Natural killer cell (primary cell): ENCODE results near the gene JAZF1. TPM values are rescaled to one million over a fixed set of nuclear protein-coding genes. Genes with fewer than 3 reads are reported as not detected.

ENCODE experiments used
- ATAC-seq, 3 donors: fragments of 150-1000 bp in 2 of 3; fragments of 200-7000 bp in 1 of 3; cut with Tn5 transposase; 1 replicate in 1 of 3; 2 replicates in 2 of 3; pipeline ENCODE4 v1.10.0; 2021; ENCODE audit warnings: mild to moderate bottlenecking in 2 of 3, moderate library complexity in 2 of 3
- DNase-seq, 2 donors: peaks; one replicate each; pipeline versions ENCODE4 v3.0.0 to v3.0.0-alpha.2; 2013 to 2021; ENCODE audit warnings: mixed read lengths in 1 of 2
- H3K27ac ChIP-seq: one replicate; pipeline ENCODE4 v1.5.1; 2013; ENCODE audit warnings: mild to moderate bottlenecking, low read length
- H3K27me3 ChIP-seq: one replicate; pipeline ENCODE4 v1.6.1; 2013; ENCODE audit warnings: low read length; ENCODE audit not compliant: control insufficient read depth, insufficient read depth
- H3K36me3 ChIP-seq: one replicate; pipeline ENCODE4 v1.6.1; 2013; ENCODE audit warnings: low read length; ENCODE audit not compliant: control insufficient read depth, insufficient read depth
- H3K4me1 ChIP-seq: one replicate; pipeline ENCODE4 v1.6.1; 2013; ENCODE audit warnings: low read length; ENCODE audit not compliant: control insufficient read depth, insufficient read depth
- H3K4me3 ChIP-seq: one replicate; pipeline ENCODE4 v1.5.1; 2013; ENCODE audit warnings: low read length
- H3K9me3 ChIP-seq: one replicate; pipeline ENCODE4 v1.6.1; 2013; ENCODE audit warnings: low read length; ENCODE audit not compliant: control insufficient read depth, insufficient read depth
- H3K27ac Mint-ChIP-seq, 2 donors: one replicate each; pipeline ENCODE4 v1.8.0; 2022; ENCODE audit warnings: mild to moderate bottlenecking in 2 of 2, mixed read lengths in 2 of 2, moderate library complexity in 1 of 2
- H3K27me3 Mint-ChIP-seq, 2 donors: one replicate each; pipeline ENCODE4 v1.8.0; 2022; ENCODE audit warnings: low read depth in 2 of 2, mixed read lengths in 2 of 2
- H3K36me3 Mint-ChIP-seq: one replicate; pipeline ENCODE4 v1.8.0; 2022; ENCODE audit warnings: mixed read lengths
- H3K4me1 Mint-ChIP-seq, 2 donors: one replicate each; pipeline ENCODE4 v1.8.0; 2022; ENCODE audit warnings: mixed read lengths in 2 of 2
- H3K4me3 Mint-ChIP-seq: one replicate; pipeline ENCODE4 v1.8.0; 2022; ENCODE audit warnings: mild to moderate bottlenecking, moderate library complexity, mixed read lengths
- H3K9me3 Mint-ChIP-seq, 2 donors: one replicate each; pipeline ENCODE4 v1.8.0; 2022; ENCODE audit warnings: mixed read lengths in 2 of 2
- WGBS: methylation state at CpG from one replicate; pipeline ENCODE4 v1.1.7; 2013; ENCODE audit warnings: missing lambda C conversion rate; ENCODE audit not compliant: insufficient coverage; 5-methylcytosine and 5-hydroxymethylcytosine counted together
- intact Hi-C: fragments of 100-400 bp; cut with micrococcal nuclease; formaldehyde crosslinking; loops from one replicate; pipeline ENCODE4 v1.14.2; 2022
- total RNA-seq, 4 donors: library from RNA; stranded (reverse); fragments of 120-200 nt in 1 of 4; gene quantifications; one replicate each; pipeline versions ENCODE4 v1.2.3 to v1.2.4, GENCODE V29; 2013 to 2022
- TF ChIP-seq, protein P1 (sequence below): fragments of 200-600 bp; IDR thresholded peaks from one replicate; pipeline ENCODE4 v1.8.0; 2022; ENCODE audit warnings: antibody characterized with exemption

JAZF1 gene
- total RNA-seq, 3 donors from 2014 or later (not counting 1 experiment from before 2014, with no cell fraction given): 82.5 to 89.7 (median 87.6) TPM

DNA sequence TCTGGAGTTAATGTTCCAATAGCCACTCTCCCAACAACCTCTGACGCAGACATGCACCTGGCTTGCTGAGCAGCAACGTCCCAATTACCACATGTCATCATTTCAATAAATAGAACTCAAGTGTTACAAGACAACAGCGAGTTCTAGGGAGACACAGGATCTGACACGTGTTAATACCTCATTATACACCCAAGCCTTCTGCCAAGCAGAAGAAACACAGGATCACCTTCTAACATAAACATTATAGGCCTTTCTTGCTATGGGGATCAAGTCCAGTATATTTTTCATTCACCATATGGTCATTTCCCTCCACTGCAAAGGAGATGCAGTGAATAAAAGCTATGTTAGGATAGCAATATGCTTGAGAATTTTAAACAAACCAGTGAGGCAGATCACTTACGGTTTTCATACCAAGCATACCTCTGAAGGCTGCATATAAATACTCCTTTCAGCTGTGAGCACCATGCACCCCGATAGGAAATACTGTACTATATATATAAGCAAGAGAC is 74.2 kb downstream of the JAZF1 start:
- DNase-seq (no peak), ATAC-seq (no peak)
- Histone ChIP-seq H3K9me3 (no peaks in the 10 kb centered on the region), H3K27me3 (no peaks in the 10 kb centered on the region), H3K4me1 (no peaks in the 10 kb centered on the region), H3K27ac (no peak overlapping the region), H3K4me3 (no peak overlapping the region), H3K36me3 (no peaks in the 10 kb centered on the region)
- no peaks in the 10 kb centered on the region for H3K9me3 Mint-ChIP-seq
- intact Hi-C loops: no loop called here
- no peaks in the 10 kb centered on the region for H3K27me3 Mint-ChIP-seq
- TF ChIP-seq, protein P1, sequence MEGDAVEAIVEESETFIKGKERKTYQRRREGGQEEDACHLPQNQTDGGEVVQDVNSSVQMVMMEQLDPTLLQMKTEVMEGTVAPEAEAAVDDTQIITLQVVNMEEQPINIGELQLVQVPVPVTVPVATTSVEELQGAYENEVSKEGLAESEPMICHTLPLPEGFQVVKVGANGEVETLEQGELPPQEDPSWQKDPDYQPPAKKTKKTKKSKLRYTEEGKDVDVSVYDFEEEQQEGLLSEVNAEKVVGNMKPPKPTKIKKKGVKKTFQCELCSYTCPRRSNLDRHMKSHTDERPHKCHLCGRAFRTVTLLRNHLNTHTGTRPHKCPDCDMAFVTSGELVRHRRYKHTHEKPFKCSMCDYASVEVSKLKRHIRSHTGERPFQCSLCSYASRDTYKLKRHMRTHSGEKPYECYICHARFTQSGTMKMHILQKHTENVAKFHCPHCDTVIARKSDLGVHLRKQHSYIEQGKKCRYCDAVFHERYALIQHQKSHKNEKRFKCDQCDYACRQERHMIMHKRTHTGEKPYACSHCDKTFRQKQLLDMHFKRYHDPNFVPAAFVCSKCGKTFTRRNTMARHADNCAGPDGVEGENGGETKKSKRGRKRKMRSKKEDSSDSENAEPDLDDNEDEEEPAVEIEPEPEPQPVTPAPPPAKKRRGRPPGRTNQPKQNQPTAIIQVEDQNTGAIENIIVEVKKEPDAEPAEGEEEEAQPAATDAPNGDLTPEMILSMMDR: no peak
- peaks cover 85 to 94% of the 10 kb centered on the region in 2 donors for H3K4me1 Mint-ChIP-seq
- peak overlapping the region in 1 of 2 donors; percentile 6 for H3K27ac Mint-ChIP-seq
- no peak overlapping the region for H3K4me3 Mint-ChIP-seq
- no peaks in the 10 kb centered on the region for H3K36me3 Mint-ChIP-seq
- 83% methylated on average over 6 of the region's 6 CpGs for WGBS

DNA sequence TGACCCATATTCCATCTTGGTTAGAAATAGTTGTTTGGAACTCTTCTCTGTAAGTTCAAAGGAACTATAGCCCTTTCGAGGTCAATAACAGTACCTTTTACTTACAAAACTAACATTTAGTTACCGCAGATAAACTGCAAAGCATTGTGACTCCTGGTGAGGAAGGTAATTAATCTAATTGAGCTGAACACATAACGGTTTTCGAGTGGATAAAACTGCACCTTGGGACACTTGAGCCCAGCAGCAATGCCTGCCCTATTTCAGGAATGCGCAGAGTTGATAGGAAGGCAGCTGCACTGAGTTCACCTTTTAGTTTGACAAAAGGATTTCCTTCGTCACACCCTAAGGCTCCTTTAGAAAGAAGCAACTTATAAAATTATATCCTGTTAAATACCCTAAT is 75.4 kb downstream of the JAZF1 start:
- WGBS: 96% methylated on average over 4 of the region's 6 CpGs
- no peak for ATAC-seq
- no peak overlapping the region for H3K4me3 Mint-ChIP-seq

DNA sequence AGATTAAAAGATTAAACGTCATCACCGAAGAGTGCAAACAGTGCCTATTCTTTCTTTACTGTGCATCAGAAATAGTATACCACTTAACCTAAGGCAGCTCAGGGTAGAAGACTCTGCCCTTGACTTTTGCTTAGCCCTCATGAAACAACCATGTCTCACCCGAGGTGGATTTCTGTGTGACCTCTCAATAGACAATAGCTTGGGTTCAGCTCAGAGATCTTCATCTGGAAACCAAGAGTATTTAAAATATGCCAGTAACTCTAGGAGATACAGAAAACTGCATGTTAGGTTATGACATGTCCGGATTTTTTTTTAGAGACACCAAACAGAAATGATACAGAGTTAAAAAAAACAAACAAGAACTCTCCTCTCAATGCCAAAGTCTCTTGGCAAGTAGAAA is 75.8 kb downstream of the JAZF1 start:
- TF ChIP-seq, protein P1: no peak
- H3K27me3 ChIP-seq: no peaks in the 10 kb centered on the region
- H3K36me3 ChIP-seq: peaks cover 4% of the 10 kb centered on the region
- intact Hi-C loops: no loop called here
- Mint-ChIP-seq H3K36me3 (no peaks in the 10 kb centered on the region), H3K4me1 (peaks cover 84 to 86% of the 10 kb centered on the region in 2 donors), H3K9me3 (no peaks in the 10 kb centered on the region), H3K27me3 (no peaks in the 10 kb centered on the region), H3K27ac (peak overlapping the region; percentile 48 to 60), H3K4me3 (no peak overlapping the region)
- H3K27ac ChIP-seq: no peak overlapping the region
- H3K9me3 ChIP-seq: no peaks in the 10 kb centered on the region
- H3K4me1 ChIP-seq: no peaks in the 10 kb centered on the region
- DNase-seq (no peak), ATAC-seq (no peak)
- WGBS: 94% methylated on average over 3 of the region's 4 CpGs
- no peak overlapping the region for H3K4me3 ChIP-seq

More for the DNA sequence above, 75.4 kb downstream of the JAZF1 start:
- no peak overlapping the region for H3K4me3 ChIP-seq
- H3K36me3 ChIP-seq: peaks cover 4% of the 10 kb centered on the region
- H3K27me3 Mint-ChIP-seq: no peaks in the 10 kb centered on the region
- intact Hi-C loops: no loop called here
- peaks cover 86 to 90% of the 10 kb centered on the region in 2 donors for H3K4me1 Mint-ChIP-seq
- H3K9me3 Mint-ChIP-seq: no peaks in the 10 kb centered on the region
- no peaks in the 10 kb centered on the region for H3K36me3 Mint-ChIP-seq
- no peaks in the 10 kb centered on the region for H3K4me1 ChIP-seq
- no peak overlapping the region for H3K27ac ChIP-seq
- DNase-seq: no peak
- H3K27me3 ChIP-seq: no peaks in the 10 kb centered on the region
- no peaks in the 10 kb centered on the region for H3K9me3 ChIP-seq
- TF ChIP-seq, protein P1: no peak
- peak overlapping the region; percentile 48 to 60 for H3K27ac Mint-ChIP-seq

DNA sequence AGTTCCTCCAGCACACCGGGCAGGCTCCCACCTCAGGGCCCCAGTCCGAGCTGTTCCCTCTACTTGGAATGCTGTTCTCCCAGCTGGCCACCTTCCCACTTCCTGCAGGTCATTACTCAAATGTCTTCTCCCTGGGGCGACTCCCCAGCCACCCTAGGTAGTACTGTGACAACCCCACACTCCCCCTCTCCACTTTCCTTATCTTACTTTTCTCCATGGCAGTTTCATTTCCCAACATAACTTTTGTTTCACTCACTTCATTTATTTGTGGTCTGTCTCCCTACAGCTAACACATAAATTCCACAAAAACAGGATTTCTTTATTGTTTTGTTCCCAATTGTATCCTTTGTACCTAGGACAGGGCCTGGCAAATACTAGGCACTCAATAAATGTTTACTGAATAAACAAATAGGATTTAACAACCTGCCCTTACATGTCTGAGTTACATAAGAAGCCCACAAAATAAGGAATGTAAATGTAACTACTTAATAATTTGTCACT is 76.5 kb downstream of the JAZF1 start:
- Mint-ChIP-seq H3K9me3 (no peaks in the 10 kb centered on the region), H3K27me3 (no peaks in the 10 kb centered on the region), H3K4me3 (no peak overlapping the region), H3K36me3 (no peaks in the 10 kb centered on the region), H3K4me1 (peaks cover 77 to 81% of the 10 kb centered on the region in 2 donors), H3K27ac (peak overlapping the region; percentile 48 to 60)
- no peaks in the 10 kb centered on the region for H3K4me1 ChIP-seq
- H3K9me3 ChIP-seq: no peaks in the 10 kb centered on the region
- no peaks in the 10 kb centered on the region for H3K27me3 ChIP-seq
- DNase-seq: no peak
- TF ChIP-seq, protein P1: no peak
- no peak overlapping the region for H3K4me3 ChIP-seq
- no peak overlapping the region for H3K27ac ChIP-seq
- no peak for ATAC-seq
- WGBS: 96% methylated on average over 3 of the region's 3 CpGs
- H3K36me3 ChIP-seq: peaks cover 4% of the 10 kb centered on the region
- intact Hi-C loops: no loop called here
